HepG2 (cell line): Measurements from ENCODE around the gene TIAM2. TPM values are rescaled to one million over a fixed set of nuclear protein-coding genes. Genes with fewer than 3 reads are reported as not detected.

ENCODE experiments used
- ASH2L ChIP-seq: fragments of 300-600, 200-600 bp; sonication (generic); IDR thresholded peaks from 2 replicates; pipeline ENCODE4 v1.7.0; 2017; ENCODE audit warnings: low read depth, mild to moderate bottlenecking, moderate library complexity, mixed read lengths, low read length; ENCODE audit not compliant: insufficient read length
- BHLHE40 ChIP-seq: IDR thresholded peaks from 2 replicates; pipeline ENCODE4 v1.6.1; 2011; ENCODE audit warnings: low read length, improper control_type of control experiment
- CEBPG ChIP-seq: IDR thresholded peaks from 2 replicates; pipeline ENCODE4 v1.6.1; 2016
- CHD4 ChIP-seq: fragments of 200-600 bp; sonication (generic); IDR thresholded peaks from 2 replicates; pipeline ENCODE4 v1.7.0; 2017; ENCODE audit warnings: mild to moderate bottlenecking, low read length, borderline replicate concordance
- GZF1 ChIP-seq: sonication (generic); formaldehyde crosslinking; IDR thresholded peaks from 2 replicates; pipeline ENCODE4 v1.5.1; 2020; ENCODE audit warnings: mild to moderate bottlenecking, missing genetic modification reagents
- HDAC6 ChIP-seq: fragments of 200-600 bp; sonication (generic); IDR thresholded peaks from 2 replicates; pipeline ENCODE4 v1.7.0; 2017; ENCODE audit warnings: mild to moderate bottlenecking, antibody characterized with exemption, low read length, low read depth
- HOXA3 ChIP-seq: sonication (generic); formaldehyde crosslinking; IDR thresholded peaks from 2 replicates; pipeline ENCODE4 v1.5.0; 2020; ENCODE audit warnings: missing genetic modification reagents
- KDM3A ChIP-seq: IDR thresholded peaks from 2 replicates; pipeline ENCODE4 v1.6.1; 2018; ENCODE audit warnings: low read depth, missing compliant biosample characterization
- KLF16 ChIP-seq, 2 experiments: sonication (generic) in 1 of 2; formaldehyde crosslinking in 1 of 2; IDR thresholded peaks; 2 replicates each; pipeline versions ENCODE4 v1.6.1 to v1.8.0; 2016 to 2023; ENCODE audit warnings: missing genetic modification reagents in 2 of 2, missing compliant biosample characterization in 1 of 2
- MED1 ChIP-seq: sonication (generic); formaldehyde crosslinking; IDR thresholded peaks from 2 replicates; pipeline ENCODE4 v1.4.0; 2020; ENCODE audit warnings: missing genetic modification reagents
- NKX3-1 ChIP-seq: sonication (generic); formaldehyde crosslinking; IDR thresholded peaks from 2 replicates; pipeline ENCODE4 v1.5.0; 2020; ENCODE audit warnings: missing genetic modification reagents
- SMYD3 ChIP-seq: sonication (generic); formaldehyde crosslinking; IDR thresholded peaks from 2 replicates; pipeline ENCODE4 v1.8.1; 2023; ENCODE audit warnings: mild to moderate bottlenecking, missing genetic modification reagents
- SP4 ChIP-seq: sonication (generic); formaldehyde crosslinking; IDR thresholded peaks from 2 replicates; pipeline ENCODE4 v1.8.1; 2023; ENCODE audit warnings: mild to moderate bottlenecking, missing genetic modification reagents
- TCF7 ChIP-seq: sonication (generic); IDR thresholded peaks from 2 replicates; pipeline ENCODE4 v1.6.1; 2016; ENCODE audit warnings: antibody characterized with exemption, low read depth
- TEAD3 ChIP-seq: optimal IDR thresholded peaks from 2 replicates; pipeline ENCODE3; 2016; ENCODE audit warnings: borderline replicate concordance
- ZNF143 ChIP-seq: sonication (generic); formaldehyde crosslinking; IDR thresholded peaks from 2 replicates; pipeline ENCODE4 v1.4.0; 2020; ENCODE audit warnings: missing genetic modification reagents
- ZNF280D ChIP-seq: sonication (generic); formaldehyde crosslinking; IDR thresholded peaks from 2 replicates; pipeline ENCODE4 v1.5.1; 2020; ENCODE audit warnings: mild to moderate bottlenecking, missing genetic modification reagents
- ZNF335 ChIP-seq: sonication (generic); formaldehyde crosslinking; IDR thresholded peaks from 2 replicates; pipeline ENCODE4 v1.4.0; 2020; ENCODE audit warnings: missing genetic modification reagents
- ZNF350 ChIP-seq: sonication (generic); formaldehyde crosslinking; IDR thresholded peaks from 2 replicates; pipeline ENCODE4 v1.4.0; 2020; ENCODE audit warnings: mild to moderate bottlenecking, low read depth, missing genetic modification reagents, borderline replicate concordance
- ZNF501 ChIP-seq: sonication (generic); formaldehyde crosslinking; IDR thresholded peaks from 2 replicates; pipeline ENCODE4 v1.5.1; 2020; ENCODE audit warnings: mild to moderate bottlenecking, moderate library complexity, missing genetic modification reagents
- ZNF614 ChIP-seq: IDR thresholded peaks from 2 replicates; pipeline ENCODE4 v1.6.1; 2018; ENCODE audit warnings: missing biosample characterization, missing genetic modification reagents, inconsistent platforms, borderline replicate concordance
- ZNF652 ChIP-seq: IDR thresholded peaks from 2 replicates; pipeline ENCODE4 v1.6.1; 2016; ENCODE audit warnings: low read depth, borderline replicate concordance
- ZNF737 ChIP-seq: sonication (generic); formaldehyde crosslinking; IDR thresholded peaks from 2 replicates; pipeline ENCODE4 v1.5.0; 2020; ENCODE audit warnings: missing genetic modification reagents, mild to moderate bottlenecking, borderline replicate concordance
- ZNF790 ChIP-seq: sonication (generic); formaldehyde crosslinking; IDR thresholded peaks from 2 replicates; pipeline ENCODE4 v1.8.0; 2022; ENCODE audit warnings: missing genetic modification reagents, mild to moderate bottlenecking, borderline replicate concordance
- polyA plus RNA-seq, 8 experiments: library from polyadenylated mRNA; depleted of rRNA in 3 of 8; stranded (reverse) in 7 of 8; unstranded in 1 of 8; fragments of >200 nt; fragmentation: Illumina TruSeq in 4 of 8; extraction: Trizol in 4 of 8; gene quantifications; 2 replicates each; pipeline versions ENCODE4 v1.2.1 to v1.2.3, GENCODE V29; 2011 to 2016; ENCODE audit warnings: low read depth in 4 of 8, missing spikeins in 1 of 8, mixed read lengths in 1 of 8; ENCODE audit not compliant: insufficient read depth in 1 of 8
- total RNA-seq, 5 experiments: library from RNA; depleted of rRNA; stranded (reverse); fragments of >200 nt; fragmentation: Illumina TruSeq; extraction: Trizol; gene quantifications; 2 replicates each; pipeline ENCODE4 v1.2.3, GENCODE V29; 2016; ENCODE audit warnings: low read depth in 1 of 5
- TF ChIP-seq, protein P1 (sequence below): sonication (generic); formaldehyde crosslinking; IDR thresholded peaks from 2 replicates; pipeline ENCODE4 v1.4.0; 2020; ENCODE audit warnings: missing genetic modification reagents
- TF ChIP-seq, protein P2 (sequence below): sonication (generic); formaldehyde crosslinking; IDR thresholded peaks from 2 replicates; pipeline ENCODE4 v1.5.1; 2020; ENCODE audit warnings: missing genetic modification reagents, mild to moderate bottlenecking, borderline replicate concordance

TIAM2 gene
- total and polyA plus RNA-seq, 2 of the 13 experiments (the other 11 are each of a cell fraction or from before 2014, with no cell fraction given): 4.1 to 4.5 TPM

GRCh38 chr6:155174576-155175211, 179.6 kb downstream of the TIAM2 start (continued):
- TF ChIP-seq CEBPG (0 out of 2 replicates have a peak, but pooled peaks have one; percentile 3), GZF1 (no peak), ZNF614 (CRISPR knock-in tag) (peak; percentile 70; the same call in 1 of the 2 replicates), ZNF350 (CRISPR knock-in tag) (peak; percentile 28; the same call in 1 of the 2 replicates), ZNF280D (CRISPR knock-in tag) (no peak), SMYD3 (CRISPR knock-in tag) (0 out of 2 replicates have a peak, but pooled peaks have one; percentile 52), ZNF790 (CRISPR knock-in tag) (no peak), NKX3-1 (CRISPR knock-in tag) (no peak), TCF7 (no peak), ZNF501 (0 out of 2 replicates have a peak, but pooled peaks have one; percentile 47), ZNF652 (CRISPR knock-in tag) (no peak), MED1 (CRISPR knock-in tag) (peak; percentile 11; the same call in 1 of the 2 replicates), KDM3A (CRISPR knock-in tag) (no peak), SP4 (CRISPR knock-in tag) (0 out of 2 replicates have a peak, but pooled peaks have one; percentile 14), CHD4 (no peak), ZNF335 (CRISPR knock-in tag) (no peak), BHLHE40 (no peak), ZNF143 (no peak), HDAC6 (no peak), ASH2L (no peak), TEAD3 (peak; percentile 44), ZNF737 (CRISPR knock-in tag) (no peak), HOXA3 (CRISPR knock-in tag) (no peak), KLF16 (CRISPR knock-in tag; IDR thresholded peaks at IDR 0.05) (peak in 1 of 2 experiments; percentile 47; a peak in 1 of 4 replicates)
- TF ChIP-seq, protein P1, sequence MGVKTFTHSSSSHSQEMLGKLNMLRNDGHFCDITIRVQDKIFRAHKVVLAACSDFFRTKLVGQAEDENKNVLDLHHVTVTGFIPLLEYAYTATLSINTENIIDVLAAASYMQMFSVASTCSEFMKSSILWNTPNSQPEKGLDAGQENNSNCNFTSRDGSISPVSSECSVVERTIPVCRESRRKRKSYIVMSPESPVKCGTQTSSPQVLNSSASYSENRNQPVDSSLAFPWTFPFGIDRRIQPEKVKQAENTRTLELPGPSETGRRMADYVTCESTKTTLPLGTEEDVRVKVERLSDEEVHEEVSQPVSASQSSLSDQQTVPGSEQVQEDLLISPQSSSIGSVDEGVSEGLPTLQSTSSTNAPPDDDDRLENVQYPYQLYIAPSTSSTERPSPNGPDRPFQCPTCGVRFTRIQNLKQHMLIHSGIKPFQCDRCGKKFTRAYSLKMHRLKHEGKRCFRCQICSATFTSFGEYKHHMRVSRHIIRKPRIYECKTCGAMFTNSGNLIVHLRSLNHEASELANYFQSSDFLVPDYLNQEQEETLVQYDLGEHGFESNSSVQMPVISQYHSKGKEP (CRISPR knock-in tag): no peak
- TF ChIP-seq, protein P2, sequence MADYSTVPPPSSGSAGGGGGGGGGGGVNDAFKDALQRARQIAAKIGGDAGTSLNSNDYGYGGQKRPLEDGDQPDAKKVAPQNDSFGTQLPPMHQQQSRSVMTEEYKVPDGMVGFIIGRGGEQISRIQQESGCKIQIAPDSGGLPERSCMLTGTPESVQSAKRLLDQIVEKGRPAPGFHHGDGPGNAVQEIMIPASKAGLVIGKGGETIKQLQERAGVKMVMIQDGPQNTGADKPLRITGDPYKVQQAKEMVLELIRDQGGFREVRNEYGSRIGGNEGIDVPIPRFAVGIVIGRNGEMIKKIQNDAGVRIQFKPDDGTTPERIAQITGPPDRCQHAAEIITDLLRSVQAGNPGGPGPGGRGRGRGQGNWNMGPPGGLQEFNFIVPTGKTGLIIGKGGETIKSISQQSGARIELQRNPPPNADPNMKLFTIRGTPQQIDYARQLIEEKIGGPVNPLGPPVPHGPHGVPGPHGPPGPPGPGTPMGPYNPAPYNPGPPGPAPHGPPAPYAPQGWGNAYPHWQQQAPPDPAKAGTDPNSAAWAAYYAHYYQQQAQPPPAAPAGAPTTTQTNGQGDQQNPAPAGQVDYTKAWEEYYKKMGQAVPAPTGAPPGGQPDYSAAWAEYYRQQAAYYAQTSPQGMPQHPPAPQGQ (CRISPR knock-in tag): no peak
